Measurements from ENCODE around the gene VAV3. TPM values are rescaled to one million over a fixed set of nuclear protein-coding genes. Genes with fewer than 3 reads are reported as not detected.

Gene VAV3, protein sequence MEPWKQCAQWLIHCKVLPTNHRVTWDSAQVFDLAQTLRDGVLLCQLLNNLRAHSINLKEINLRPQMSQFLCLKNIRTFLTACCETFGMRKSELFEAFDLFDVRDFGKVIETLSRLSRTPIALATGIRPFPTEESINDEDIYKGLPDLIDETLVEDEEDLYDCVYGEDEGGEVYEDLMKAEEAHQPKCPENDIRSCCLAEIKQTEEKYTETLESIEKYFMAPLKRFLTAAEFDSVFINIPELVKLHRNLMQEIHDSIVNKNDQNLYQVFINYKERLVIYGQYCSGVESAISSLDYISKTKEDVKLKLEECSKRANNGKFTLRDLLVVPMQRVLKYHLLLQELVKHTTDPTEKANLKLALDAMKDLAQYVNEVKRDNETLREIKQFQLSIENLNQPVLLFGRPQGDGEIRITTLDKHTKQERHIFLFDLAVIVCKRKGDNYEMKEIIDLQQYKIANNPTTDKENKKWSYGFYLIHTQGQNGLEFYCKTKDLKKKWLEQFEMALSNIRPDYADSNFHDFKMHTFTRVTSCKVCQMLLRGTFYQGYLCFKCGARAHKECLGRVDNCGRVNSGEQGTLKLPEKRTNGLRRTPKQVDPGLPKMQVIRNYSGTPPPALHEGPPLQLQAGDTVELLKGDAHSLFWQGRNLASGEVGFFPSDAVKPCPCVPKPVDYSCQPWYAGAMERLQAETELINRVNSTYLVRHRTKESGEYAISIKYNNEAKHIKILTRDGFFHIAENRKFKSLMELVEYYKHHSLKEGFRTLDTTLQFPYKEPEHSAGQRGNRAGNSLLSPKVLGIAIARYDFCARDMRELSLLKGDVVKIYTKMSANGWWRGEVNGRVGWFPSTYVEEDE
- 10 to 100 TPM; 10.1 to 11.3 TPM for total RNA-seq
- 11.4 TPM for polyA plus RNA-seq (ENCODE audit: insufficient read depth, low read depth, low replicate concordance)
- long read RNA-seq, donor 1, result 0 reads
- long read RNA-seq, donor 2, result 0 reads

DNA sequence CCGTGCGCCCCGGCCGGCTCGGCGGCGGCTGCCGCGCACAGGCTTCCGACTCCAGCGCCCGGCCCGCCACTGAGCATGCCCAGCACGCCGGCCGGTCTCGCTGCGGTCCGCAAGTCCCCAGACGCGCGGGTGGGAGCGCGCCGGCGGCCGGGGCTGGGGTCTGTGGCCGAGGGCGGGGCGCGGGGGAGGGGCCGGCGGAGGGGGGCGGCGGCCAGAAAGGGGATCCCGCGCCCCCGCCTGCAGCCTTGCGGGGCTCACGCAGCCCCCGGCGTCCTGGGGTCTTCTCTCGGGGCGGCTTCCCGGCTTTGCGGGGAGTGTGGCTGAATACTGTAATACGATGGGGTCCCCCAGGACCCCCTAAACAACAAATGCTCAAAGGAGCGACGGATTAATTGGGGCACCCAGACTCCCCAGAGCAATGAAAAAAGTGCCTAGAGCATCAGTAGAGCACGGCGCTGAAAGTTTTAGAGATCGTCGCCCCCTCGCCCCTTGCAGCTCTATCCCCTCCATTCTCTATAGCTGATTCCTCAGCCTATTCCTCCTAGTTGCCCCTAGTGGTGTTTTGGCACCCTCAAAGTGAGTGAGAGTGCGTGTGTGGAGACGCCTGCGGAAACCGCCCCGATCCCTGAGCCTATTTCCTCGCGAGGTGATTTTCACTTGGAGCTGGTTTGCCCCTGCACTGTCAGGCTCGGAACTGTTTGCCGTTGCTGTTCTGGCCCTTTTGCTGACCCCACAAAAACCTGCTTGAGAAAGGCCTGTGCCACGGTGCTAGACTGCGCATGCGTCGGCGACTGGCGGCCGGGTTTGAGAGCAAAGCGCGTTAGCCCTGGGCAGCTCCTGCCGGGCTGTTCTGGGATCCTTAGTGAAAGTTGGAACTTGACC, at the start of gene VAV3:
Gene VAV3 (minus strand): TSS at position 71 of the 882 bp plus-strand sequence. CDS start 311 bp downstream, outside the sequence.
- Histone ChIP-seq H3K4me3 (peak within 1 kb of the TSS; percentile 45 to 60), H3K27ac (peak within 1 kb of the TSS in 1 of 2 donors; percentile 35), H3K27me3 (no peaks in the 10 kb centered on the region), H3K4me1 (peaks cover 4% of the 10 kb centered on the region), H3K36me3 (ENCODE audit: low read depth, missing control alignments) (no peaks in the 10 kb centered on the region), H3K9me3 (no peaks in the 10 kb centered on the region)
- intact Hi-C loops (cut with DNase I; ENCODE audit: low total_unique reads), result no loop called here
- peak; percentile 84 for DNase-seq
- TF ChIP-seq, protein P1, sequence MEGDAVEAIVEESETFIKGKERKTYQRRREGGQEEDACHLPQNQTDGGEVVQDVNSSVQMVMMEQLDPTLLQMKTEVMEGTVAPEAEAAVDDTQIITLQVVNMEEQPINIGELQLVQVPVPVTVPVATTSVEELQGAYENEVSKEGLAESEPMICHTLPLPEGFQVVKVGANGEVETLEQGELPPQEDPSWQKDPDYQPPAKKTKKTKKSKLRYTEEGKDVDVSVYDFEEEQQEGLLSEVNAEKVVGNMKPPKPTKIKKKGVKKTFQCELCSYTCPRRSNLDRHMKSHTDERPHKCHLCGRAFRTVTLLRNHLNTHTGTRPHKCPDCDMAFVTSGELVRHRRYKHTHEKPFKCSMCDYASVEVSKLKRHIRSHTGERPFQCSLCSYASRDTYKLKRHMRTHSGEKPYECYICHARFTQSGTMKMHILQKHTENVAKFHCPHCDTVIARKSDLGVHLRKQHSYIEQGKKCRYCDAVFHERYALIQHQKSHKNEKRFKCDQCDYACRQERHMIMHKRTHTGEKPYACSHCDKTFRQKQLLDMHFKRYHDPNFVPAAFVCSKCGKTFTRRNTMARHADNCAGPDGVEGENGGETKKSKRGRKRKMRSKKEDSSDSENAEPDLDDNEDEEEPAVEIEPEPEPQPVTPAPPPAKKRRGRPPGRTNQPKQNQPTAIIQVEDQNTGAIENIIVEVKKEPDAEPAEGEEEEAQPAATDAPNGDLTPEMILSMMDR (IDR thresholded peaks at IDR 0.05), result no peak
- no peak for TF ChIP-seq POLR2A (IDR thresholded peaks at IDR 0.05)
- 1 to 5% methylated on average over 32 to 34 of the region's 73 CpGs for WGBS, 2 donors

DNA sequence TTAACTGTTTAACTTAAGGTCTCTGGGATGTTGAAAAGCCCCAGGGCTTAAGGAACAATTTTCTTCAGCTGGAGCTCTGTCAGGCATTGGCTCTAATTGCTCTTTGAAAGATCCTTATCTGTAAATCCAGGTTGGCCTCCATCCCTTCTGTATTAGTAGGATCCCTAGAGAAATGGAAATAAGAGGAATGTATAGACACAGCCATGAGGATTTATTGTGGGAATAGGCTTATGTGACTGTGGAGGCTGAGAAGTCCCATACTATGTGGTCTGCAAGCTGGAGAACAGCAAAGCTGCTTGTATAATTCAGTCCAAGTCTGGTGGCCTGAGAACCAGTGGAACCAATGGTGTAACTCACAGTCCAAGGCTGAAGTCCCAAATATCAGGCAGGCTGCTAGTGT, 47.6 kb upstream of the VAV3 start:
- no peak for DNase-seq
- intact Hi-C loops (cut with DNase I; ENCODE audit: low total_unique reads), result no loop called here
- Histone ChIP-seq H3K4me1 (no peaks in the 10 kb centered on the region), H3K36me3 (ENCODE audit: low read depth, missing control alignments) (no peaks in the 10 kb centered on the region), H3K27me3 (no peaks in the 10 kb centered on the region), H3K9me3 (no peaks in the 10 kb centered on the region), H3K4me3 (no peak overlapping the region), H3K27ac (no peak overlapping the region)
- TF ChIP-seq, protein P1 (IDR thresholded peaks at IDR 0.05), result no peak
- no peak for TF ChIP-seq POLR2A (IDR thresholded peaks at IDR 0.05)

DNA sequence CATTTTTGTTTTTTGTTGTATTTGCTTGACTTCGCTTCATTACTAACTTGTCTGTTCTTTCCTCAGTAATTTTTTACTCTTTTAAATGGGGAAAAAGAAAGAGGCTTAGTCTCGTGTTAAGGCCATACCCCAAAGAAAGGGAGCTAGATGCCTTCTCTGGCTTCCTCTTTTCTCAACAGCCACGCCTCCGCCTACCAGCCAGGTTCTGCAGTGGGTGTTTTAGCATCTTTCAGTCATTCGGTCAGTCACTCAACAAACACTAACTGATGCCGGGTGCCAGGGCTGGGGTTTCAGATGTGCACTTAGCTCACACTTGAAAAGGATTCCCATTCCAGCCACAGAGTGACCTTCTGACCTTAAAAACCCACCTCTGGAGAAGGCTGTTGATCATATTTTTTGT, 46.3 kb upstream of the VAV3 start:
- 88 to 89% methylated on average over 6 of the region's 6 CpGs for WGBS, 2 donors
- Histone ChIP-seq H3K27ac (no peak overlapping the region), H3K9me3 (no peaks in the 10 kb centered on the region), H3K27me3 (no peaks in the 10 kb centered on the region), H3K4me3 (no peak overlapping the region), H3K36me3 (ENCODE audit: low read depth, missing control alignments) (no peaks in the 10 kb centered on the region), H3K4me1 (no peaks in the 10 kb centered on the region)
- intact Hi-C loops (cut with DNase I; ENCODE audit: low total_unique reads), result no loop called here
- TF ChIP-seq, protein P1 (IDR thresholded peaks at IDR 0.05), result no peak
- no peak for TF ChIP-seq POLR2A (IDR thresholded peaks at IDR 0.05)
- DNase-seq, result no peak

DNA sequence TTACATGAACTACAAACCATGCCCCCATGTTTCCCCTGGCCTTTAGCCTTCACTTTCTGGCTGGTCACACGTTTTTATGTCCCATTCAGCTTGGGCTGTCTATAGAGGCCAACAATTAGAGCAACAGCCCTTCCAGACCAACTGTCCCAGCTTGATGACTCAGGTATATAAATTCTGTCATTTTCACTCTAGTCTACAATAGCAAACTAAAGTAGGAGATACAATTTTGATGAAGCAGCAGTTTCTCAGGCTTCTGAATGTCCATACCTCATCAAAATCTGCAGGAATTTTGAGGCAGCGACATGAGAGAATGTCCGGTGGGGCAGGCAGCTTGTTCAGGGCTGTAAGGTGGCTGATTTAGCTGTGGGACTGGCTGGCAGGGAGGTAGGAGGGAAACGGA, 45.6 kb upstream of the VAV3 start:
- H3K4me3 ChIP-seq, result no peak overlapping the region
- H3K27me3 ChIP-seq, result no peaks in the 10 kb centered on the region
- TF ChIP-seq, protein P1 (IDR thresholded peaks at IDR 0.05), result no peak
- no peak for TF ChIP-seq POLR2A (IDR thresholded peaks at IDR 0.05)
- H3K4me1 ChIP-seq, result no peaks in the 10 kb centered on the region
- intact Hi-C loops (cut with DNase I; ENCODE audit: low total_unique reads), result no loop called here
- no peaks in the 10 kb centered on the region for H3K36me3 ChIP-seq (ENCODE audit: low read depth, missing control alignments)
- H3K27ac ChIP-seq, result no peak overlapping the region
- WGBS, 2 donors, result 76 to 84% methylated on average over 4 of the region's 4 CpGs
- no peak for DNase-seq
- H3K9me3 ChIP-seq, result no peaks in the 10 kb centered on the region
